GM06990 (cell line): ENCODE data around the gene ANKS1A.

Experiments used
- DNase-seq: peaks from one replicate; pipeline ENCODE4 v3.0.0-alpha.2; 2011; ENCODE audit not compliant: insufficient read length; ENCODE audit errors: extremely low read depth
- H3K27me3 ChIP-seq: replicated peaks from 2 replicates; pipeline ENCODE4 v1.6.0; 2011; ENCODE audit warnings: low read length; ENCODE audit not compliant: control insufficient read depth, insufficient read depth
- H3K36me3 ChIP-seq: 2 replicates; pipeline ENCODE4 v1.5.1; 2011; ENCODE audit warnings: low read length; ENCODE audit not compliant: control insufficient read depth, insufficient read depth
- H3K4me3 ChIP-seq: replicated peaks from 2 replicates; pipeline ENCODE4 v1.5.1; 2011; ENCODE audit warnings: low read depth, mild to moderate bottlenecking, control low read depth, low read length
- CTCF ChIP-seq: IDR thresholded peaks from 2 replicates; pipeline ENCODE4 v1.5.1; 2011; ENCODE audit warnings: low read length, control low read depth, mild to moderate bottlenecking, inconsistent platforms; ENCODE audit not compliant: insufficient read depth, poor library complexity, severe bottlenecking

Gene ANKS1A

GRCh38 chr6:35028781-35029769 lies 140.0 kb downstream of the ANKS1A start:
- H3K27me3 ChIP-seq, result no peaks in the 10 kb centered on the region
- DNase-seq, result no peak

GRCh38 chr6:35030099-35030498 lies 141.0 kb downstream of the ANKS1A start:
- no peak for TF ChIP-seq CTCF
- Histone ChIP-seq H3K4me3 (no peak overlapping the region), H3K36me3 (no peaks in the 10 kb centered on the region), H3K27me3 (no peaks in the 10 kb centered on the region)
- DNase-seq, result no peak

More at GRCh38 chr6:35028781-35029769, 140.0 kb downstream of the ANKS1A start:
- TF ChIP-seq CTCF, result no peak
- H3K4me3 ChIP-seq, result no peak overlapping the region
- H3K36me3 ChIP-seq, result no peaks in the 10 kb centered on the region

GRCh38 chr6:35031611-35032529 lies 142.8 kb downstream of the ANKS1A start:
- H3K4me3 ChIP-seq, result no peak overlapping the region
- DNase-seq, result no peak
- TF ChIP-seq CTCF, result no peak
- no peaks in the 10 kb centered on the region for H3K36me3 ChIP-seq
- no peaks in the 10 kb centered on the region for H3K27me3 ChIP-seq

DNA sequence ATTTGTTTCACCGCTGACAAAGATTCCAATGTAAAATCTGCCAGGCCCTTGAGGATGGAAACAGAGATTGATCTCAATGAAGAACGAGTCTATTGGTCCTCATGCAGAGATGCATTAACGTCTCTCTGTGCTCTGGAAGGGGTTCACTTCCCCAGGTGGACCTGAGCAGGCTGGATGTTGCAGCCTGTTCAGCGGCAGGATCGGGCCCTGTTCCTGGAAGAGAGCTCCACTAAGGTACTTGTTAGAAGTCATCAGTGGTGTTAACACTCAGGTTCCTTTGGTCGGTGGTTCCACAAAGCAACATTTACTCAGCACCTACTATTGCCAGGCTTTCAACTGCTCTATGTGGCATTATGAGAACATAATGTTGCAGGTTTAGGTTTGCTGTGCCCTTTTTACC lies 144.6 kb downstream of the ANKS1A start:
- Histone ChIP-seq H3K4me3 (no peak overlapping the region), H3K27me3 (no peaks in the 10 kb centered on the region), H3K36me3 (no peaks in the 10 kb centered on the region)
- no peak for TF ChIP-seq CTCF
- no peak for DNase-seq

DNA sequence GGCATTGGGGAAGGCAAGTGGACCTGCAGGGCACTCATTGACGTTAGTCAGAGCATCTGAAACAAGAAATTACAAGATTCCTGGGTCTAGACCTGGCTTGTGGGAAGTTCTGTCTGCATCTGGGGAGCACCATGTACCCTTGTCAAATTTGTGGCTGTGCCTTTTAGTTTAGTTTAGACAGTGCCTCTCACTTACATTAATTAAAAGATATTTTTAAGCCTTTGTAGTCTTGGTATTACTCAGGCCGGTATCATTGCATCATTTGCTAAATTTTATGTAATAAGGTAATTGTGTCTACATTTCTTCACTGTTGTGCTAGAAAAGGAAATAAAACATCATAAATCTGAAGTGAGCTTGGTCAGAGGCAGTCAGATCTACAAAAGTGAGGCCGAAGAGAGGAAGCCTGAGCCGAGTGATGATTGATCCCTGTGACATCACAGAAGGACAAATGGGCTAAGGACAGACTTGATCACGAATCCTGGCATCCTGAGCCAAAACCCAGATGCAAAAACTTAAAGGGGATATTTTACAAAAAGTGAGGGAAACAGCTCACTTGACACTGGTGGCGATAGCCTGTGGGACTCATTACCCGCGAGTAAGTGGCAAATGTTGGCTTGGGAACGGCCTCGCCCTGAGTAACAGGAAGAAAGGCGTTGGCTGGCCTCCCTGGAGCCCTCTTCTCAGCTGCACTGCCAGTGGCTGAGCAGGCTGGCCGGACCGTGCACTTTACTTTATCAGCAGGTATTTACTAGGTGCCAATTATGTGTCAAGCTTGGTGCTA lies 145.5 kb downstream of the ANKS1A start:
- no peaks in the 10 kb centered on the region for H3K27me3 ChIP-seq
- H3K4me3 ChIP-seq, result no peak overlapping the region
- H3K36me3 ChIP-seq, result no peaks in the 10 kb centered on the region
- TF ChIP-seq CTCF, result no peak
- DNase-seq, result peak; percentile 55
